Fibroblast of lung (primary cell): ENCODE results near the gene XPO5.

Experiments used
- EZH2 ChIP-seq: IDR thresholded peaks from 2 replicates; pipeline ENCODE4 v1.5.1; 2012; ENCODE audit warnings: low read length, control low read depth, mild to moderate bottlenecking; ENCODE audit errors: missing control alignments
- TF ChIP-seq, protein P1 (sequence below), 2 donors: IDR thresholded peaks in 1 of 2; conservative IDR thresholded peaks in 1 of 2; 1 replicate in 1 of 2; 2 replicates in 1 of 2; pipeline ENCODE4 v1.5.1; 2011 to 2012; ENCODE audit warnings: low read length in 2 of 2, control low read depth in 1 of 2, inconsistent platforms in 1 of 2, low read depth in 1 of 2, mild to moderate bottlenecking in 1 of 2

DNA sequence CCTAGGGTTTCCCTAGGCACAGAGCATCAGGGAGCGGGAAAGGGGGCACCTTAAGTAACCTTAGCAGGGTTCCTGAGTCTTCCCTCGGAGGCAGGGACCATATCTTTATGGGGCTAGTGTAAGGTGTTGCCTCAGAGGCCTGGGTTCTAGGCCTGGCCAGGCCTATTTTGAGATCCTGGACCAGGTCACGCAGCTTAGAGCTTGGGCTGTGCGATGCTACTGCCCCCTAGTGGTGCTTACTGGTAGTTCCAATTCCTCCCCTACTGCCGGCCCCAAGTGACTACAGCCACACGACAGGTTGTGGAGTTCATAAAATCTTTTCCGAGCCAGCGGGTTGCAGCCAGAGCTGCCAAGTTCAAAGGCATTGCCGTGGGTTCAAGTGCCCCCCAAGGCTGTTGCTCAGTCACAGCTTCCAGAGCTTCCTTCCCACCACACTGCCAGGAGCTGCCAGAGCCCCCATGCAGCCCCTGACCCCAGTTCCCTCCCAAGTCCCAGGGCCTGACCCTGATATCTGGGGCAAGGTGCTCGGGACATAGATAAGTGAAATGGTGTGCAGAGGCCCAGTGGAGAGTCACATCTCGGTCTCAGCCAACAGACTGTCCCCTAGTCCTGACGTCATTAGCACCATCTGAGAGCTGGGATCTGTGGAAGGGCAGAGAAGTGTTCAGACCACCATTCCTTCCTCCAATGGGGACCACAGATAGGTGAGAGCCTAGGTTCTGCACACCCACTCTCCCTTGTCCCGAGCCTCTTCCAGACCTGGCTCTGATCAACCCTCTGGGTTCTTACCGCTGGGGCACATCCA lies 69.0 kb downstream of the XPO5 start:
- no peak for TF ChIP-seq EZH2
- TF ChIP-seq, protein P1, sequence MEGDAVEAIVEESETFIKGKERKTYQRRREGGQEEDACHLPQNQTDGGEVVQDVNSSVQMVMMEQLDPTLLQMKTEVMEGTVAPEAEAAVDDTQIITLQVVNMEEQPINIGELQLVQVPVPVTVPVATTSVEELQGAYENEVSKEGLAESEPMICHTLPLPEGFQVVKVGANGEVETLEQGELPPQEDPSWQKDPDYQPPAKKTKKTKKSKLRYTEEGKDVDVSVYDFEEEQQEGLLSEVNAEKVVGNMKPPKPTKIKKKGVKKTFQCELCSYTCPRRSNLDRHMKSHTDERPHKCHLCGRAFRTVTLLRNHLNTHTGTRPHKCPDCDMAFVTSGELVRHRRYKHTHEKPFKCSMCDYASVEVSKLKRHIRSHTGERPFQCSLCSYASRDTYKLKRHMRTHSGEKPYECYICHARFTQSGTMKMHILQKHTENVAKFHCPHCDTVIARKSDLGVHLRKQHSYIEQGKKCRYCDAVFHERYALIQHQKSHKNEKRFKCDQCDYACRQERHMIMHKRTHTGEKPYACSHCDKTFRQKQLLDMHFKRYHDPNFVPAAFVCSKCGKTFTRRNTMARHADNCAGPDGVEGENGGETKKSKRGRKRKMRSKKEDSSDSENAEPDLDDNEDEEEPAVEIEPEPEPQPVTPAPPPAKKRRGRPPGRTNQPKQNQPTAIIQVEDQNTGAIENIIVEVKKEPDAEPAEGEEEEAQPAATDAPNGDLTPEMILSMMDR (conservative IDR thresholded peaks at IDR 0.05 in 1 of 2, IDR thresholded peaks at IDR 0.05 in 1 of 2; ENCODE audit: low read depth in 1 of 2, low read length in 2 of 2) = peak; percentile 89 to 91
